MCF 10A (cell line): ENCODE data around the gene PNPT1. TPM values are rescaled to one million over a fixed set of nuclear protein-coding genes. Genes with fewer than 3 reads are reported as not detected.

Source experiments
- BruUV-seq: library from RNA; stranded (reverse); fragments of 400-500 nt; replicated peaks from 2 replicates; lab custom pipeline; 2021; lab: Mats Ljungman, UMichigan
- CTCF ChIA-PET: fragments of 300-600 bp; sonication (Branson Sonifier 250); formaldehyde crosslinking; extraction: SDS; loops from one replicate; lab custom pipeline; 2021; ENCODE audit warnings: antibody characterized with exemption, inconsistent platforms; lab: Yijun Ruan, JAX
- POLR2A ChIA-PET: fragments of 300-600, 350-650 bp; sonication (Branson Sonifier 250); formaldehyde crosslinking; extraction: SDS; loops from one replicate; lab custom pipeline; 2020; ENCODE audit warnings: antibody characterized with exemption, inconsistent platforms; lab: Yijun Ruan, JAX
- DNase-seq: peaks from one replicate; pipeline ENCODE4 v3.0.0-alpha.2; 2018; ENCODE audit not compliant: unreplicated experiment
- H3K27ac Mint-ChIP-seq: one replicate; pipeline ENCODE4 v1.8.0; 2022; ENCODE audit warnings: mild to moderate bottlenecking, low read depth, mixed read lengths; ENCODE audit not compliant: unreplicated experiment
- H3K27me3 Mint-ChIP-seq: one replicate; pipeline ENCODE4 v1.8.0; 2022; ENCODE audit warnings: mixed read lengths; ENCODE audit not compliant: insufficient read depth, unreplicated experiment
- H3K36me3 Mint-ChIP-seq: one replicate; pipeline ENCODE4 v1.8.0; 2022; ENCODE audit warnings: mild to moderate bottlenecking, moderate library complexity, mixed read lengths; ENCODE audit not compliant: insufficient read depth, unreplicated experiment
- H3K4me1 Mint-ChIP-seq: one replicate; pipeline ENCODE4 v1.8.0; 2022; ENCODE audit warnings: mixed read lengths; ENCODE audit not compliant: insufficient read depth, unreplicated experiment
- H3K4me3 Mint-ChIP-seq: one replicate; pipeline ENCODE4 v1.8.0; 2022; ENCODE audit warnings: mild to moderate bottlenecking, moderate library complexity, mixed read lengths; ENCODE audit not compliant: unreplicated experiment
- H3K9me3 Mint-ChIP-seq: one replicate; pipeline ENCODE4 v1.8.0; 2022; ENCODE audit warnings: mixed read lengths; ENCODE audit not compliant: unreplicated experiment
- CTCF ChIP-seq: fragments of 200-600 bp; IDR thresholded peaks from one replicate; pipeline ENCODE4 v1.8.0; 2022; ENCODE audit warnings: antibody characterized with exemption, mild to moderate bottlenecking; ENCODE audit not compliant: unreplicated experiment
- intact Hi-C: fragments of 100-400 bp; cut with micrococcal nuclease; formaldehyde crosslinking; loops from 2 replicates; pipeline ENCODE4 v1.14.1; 2022
- total RNA-seq: library from RNA; stranded (reverse); gene quantifications from 2 replicates; pipeline ENCODE4 v1.2.3, GENCODE V29; 2022

PNPT1 gene
- total RNA-seq, 1 experiment from 2014 or later = 56.8 TPM

- CTCF ChIA-PET = interaction anchor here (0.5 to 1.3 kb wide), 2 partner anchors 26 to 307 kb away, joined by 3 read pairs; no protein-coding TSS in a partner anchor
- Mint-ChIP-seq H3K27ac (peak overlapping the region; percentile 54), H3K4me1 (peaks cover 5% of the 10 kb centered on the region), H3K4me3 (no peak overlapping the region), H3K27me3 (no peaks in the 10 kb centered on the region), H3K36me3 (peaks cover 46% of the 10 kb centered on the region), H3K9me3 (no peaks in the 10 kb centered on the region)
- POLR2A ChIA-PET = interaction anchor here (0.8 to 2.6 kb wide), 5 partner anchors 18 to 73 kb away, joined by 3 to 14 read pairs (median 5); partner anchors contain the start of genes CFAP36 and PPP4R3B
- intact Hi-C loops = no loop called here
- no peak for DNase-seq
- TF ChIP-seq CTCF = no peak
- BruUV-seq = no TSS peak
Observed at GRCh38 chr2:55592130-55592529, 101.5 kb downstream of the PNPT1 start.

GRCh38 chr2:55590810-55591440 is 102.7 kb downstream of the PNPT1 start:
- no peak for TF ChIP-seq CTCF
- Mint-ChIP-seq H3K9me3 (no peaks in the 10 kb centered on the region), H3K4me1 (peaks cover 5% of the 10 kb centered on the region), H3K36me3 (peaks cover 45% of the 10 kb centered on the region), H3K27me3 (no peaks in the 10 kb centered on the region), H3K4me3 (no peak overlapping the region), H3K27ac (peak overlapping the region; percentile 12)
- DNase-seq = peak; percentile 78
- intact Hi-C loops = no loop called here
- BruUV-seq = no TSS peak
- ChIA-PET POLR2A (interaction anchor here (1.1 to 2.6 kb wide), 3 partner anchors 27 to 72 kb away, joined by 4 to 14 read pairs (median 4); partner anchors contain the start of genes CFAP36 and PPP4R3B), CTCF (no interaction called here)

GRCh38 chr2:55585451-55586080 is 108.1 kb downstream of the PNPT1 start:
- ChIA-PET POLR2A (interaction anchor here (0.9 to 1.5 kb wide), 4 partner anchors 17 to 33 kb away, joined by 3 to 9 read pairs (median 5); no protein-coding TSS in a partner anchor), CTCF (interaction anchor here (0.5 to 0.7 kb wide), 3 partner anchors 65 to 378 kb away, joined by 4 to 7 read pairs (median 4); no protein-coding TSS in a partner anchor)
- no peaks in the 10 kb centered on the region for H3K27me3 Mint-ChIP-seq
- no TSS peak for BruUV-seq
- peak overlapping the region; percentile 3 for H3K4me3 Mint-ChIP-seq
- no peaks in the 10 kb centered on the region for H3K9me3 Mint-ChIP-seq
- peaks cover 71% of the 10 kb centered on the region for H3K36me3 Mint-ChIP-seq
- peak; percentile 64 for DNase-seq
- intact Hi-C loops = no loop called here
- H3K4me1 Mint-ChIP-seq = peaks cover 12% of the 10 kb centered on the region
- TF ChIP-seq CTCF = no peak
- peak overlapping the region; percentile 78 for H3K27ac Mint-ChIP-seq

Other genes starting within 250 kb of the PNPT1 start
- gene CFAP36, start 174.1 kb downstream of the PNPT1 start, total RNA-seq = 38.5 and 56.9 TPM in 2 replicates
- gene PPP4R3B, start 76.2 kb downstream of the PNPT1 start, total RNA-seq = 97.2 and 97.4 TPM in 2 replicates
- 125 and 163 TPM in 2 replicates for gene EFEMP1, start 229.9 kb upstream of the PNPT1 start, total RNA-seq